IMR-90 (cell line): ENCODE data around the gene GPR62. TPM values are rescaled to one million over a fixed set of nuclear protein-coding genes. Genes with fewer than 3 reads are reported as not detected.
A peak's percentile ranks its signal among the peaks of the same experiment; 100 is the strongest.

Source experiments
- ATAC-seq: fragments of 200-7000 bp; cut with Tn5 transposase; 2 replicates; pipeline ENCODE4 v1.9.1; 2020; ENCODE audit warnings: low read depth, mild to moderate bottlenecking, moderate library complexity
- BruUV-seq: library from RNA; stranded (reverse); fragments of 400-500 nt; replicated peaks from 2 replicates; lab custom pipeline; 2021; lab: Mats Ljungman, UMichigan
- CTCF ChIA-PET: fragments of 300-600 bp; formaldehyde crosslinking; extraction: SDS; loops from one replicate; lab custom pipeline; 2021; ENCODE audit warnings: antibody characterized with exemption; lab: Yijun Ruan, JAX
- POLR2A ChIA-PET: fragments of 300-600 bp; sonication (Branson Sonifier 250); formaldehyde crosslinking; loops from one replicate; lab custom pipeline; 2022; ENCODE audit warnings: antibody characterized with exemption; ENCODE audit not compliant: unreplicated experiment; lab: Charles Lee
- DNase-seq: peaks from one replicate; pipeline ENCODE4 v3.0.0; 2013
- H2AFZ ChIP-seq: replicated peaks from 2 replicates; pipeline ENCODE3; 2013; ENCODE audit warnings: low read length, mild to moderate bottlenecking; ENCODE audit not compliant: poor library complexity
- H2AK5ac ChIP-seq: 2 replicates; pipeline ENCODE4 v1.6.1; 2013; ENCODE audit warnings: low read depth, low read length, inconsistent platforms
- H2AK9ac ChIP-seq: replicated peaks from 2 replicates; pipeline ENCODE3; 2013; ENCODE audit warnings: mild to moderate bottlenecking, low read depth, low read length, moderate library complexity; ENCODE audit not compliant: poor library complexity
- H2BK120ac ChIP-seq: 2 replicates; pipeline ENCODE4 v1.6.1; 2013; ENCODE audit warnings: low read depth, low read length, inconsistent platforms
- H2BK15ac ChIP-seq: 3 replicates; pipeline ENCODE4 v1.6.1; 2013; ENCODE audit warnings: low read depth, low read length, inconsistent platforms
- H2BK20ac ChIP-seq: 2 replicates; pipeline ENCODE4 v1.6.1; 2013; ENCODE audit warnings: low read depth, mild to moderate bottlenecking, inconsistent platforms, low read length, moderate library complexity
- H2BK5ac ChIP-seq: 2 replicates; pipeline ENCODE4 v1.6.1; 2013; ENCODE audit warnings: mild to moderate bottlenecking, low read depth, low read length, inconsistent platforms; ENCODE audit not compliant: poor library complexity, severe bottlenecking
- H3K14ac ChIP-seq: replicated peaks from 2 replicates; pipeline ENCODE4 v1.6.1; 2013; ENCODE audit warnings: low read depth, low read length, inconsistent platforms
- H3K18ac ChIP-seq: 2 replicates; pipeline ENCODE4 v1.6.1; 2013; ENCODE audit warnings: low read depth, low read length, control low read depth
- H3K23ac ChIP-seq: 2 replicates; pipeline ENCODE4 v1.6.1; 2013; ENCODE audit warnings: low read depth, low read length, inconsistent platforms
- H3K27ac ChIP-seq: 2 replicates; pipeline ENCODE4 v1.5.1; 2013; ENCODE audit warnings: mild to moderate bottlenecking, control low read depth, low read length; ENCODE audit not compliant: insufficient read depth
- H3K27me3 ChIP-seq: 2 replicates; pipeline ENCODE4 v1.6.1; 2013; ENCODE audit warnings: low read length; ENCODE audit not compliant: control insufficient read depth, insufficient read depth
- H3K36me3 ChIP-seq: 2 replicates; pipeline ENCODE4 v1.6.1; 2013; ENCODE audit warnings: low read length, mixed read lengths; ENCODE audit not compliant: control insufficient read depth, insufficient read depth
- H3K4ac ChIP-seq: 2 replicates; pipeline ENCODE4 v1.6.1; 2013; ENCODE audit warnings: low read depth, low read length, inconsistent platforms
- H3K4me1 ChIP-seq: 2 replicates; pipeline ENCODE4 v1.6.1; 2013; ENCODE audit warnings: low read length, mixed read lengths; ENCODE audit not compliant: control insufficient read depth, insufficient read depth
- H3K4me2 ChIP-seq: 2 replicates; pipeline ENCODE4 v1.6.1; 2013; ENCODE audit warnings: low read depth, mild to moderate bottlenecking, control low read depth, low read length, moderate library complexity
- H3K4me3 ChIP-seq: 2 replicates; pipeline ENCODE4 v1.5.1; 2013; ENCODE audit warnings: low read depth, mild to moderate bottlenecking, control low read depth, low read length, moderate library complexity; ENCODE audit not compliant: insufficient read depth
- H3K56ac ChIP-seq: 2 replicates; pipeline ENCODE4 v1.6.1; 2013; ENCODE audit warnings: low read length, inconsistent platforms; ENCODE audit not compliant: insufficient read depth; ENCODE audit errors: extremely low read depth
- H3K79me1 ChIP-seq, 2 experiments: 2 replicates each; pipeline ENCODE4 v1.6.1; 2013; ENCODE audit warnings: low read length in 2 of 2, inconsistent platforms in 1 of 2, low read depth in 1 of 2
- H3K9ac ChIP-seq: 2 replicates; pipeline ENCODE4 v1.6.1; 2013; ENCODE audit warnings: low read depth, low read length, control low read depth
- H3K9me1 ChIP-seq: 2 replicates; pipeline ENCODE4 v1.6.1; 2013; ENCODE audit warnings: low read length, inconsistent platforms; ENCODE audit not compliant: insufficient read depth
- H3K9me3 ChIP-seq: 2 replicates; pipeline ENCODE4 v1.6.1; 2013; ENCODE audit warnings: low read length; ENCODE audit not compliant: control insufficient read depth, insufficient read depth
- H4K20me1 ChIP-seq: 2 replicates; pipeline ENCODE4 v1.6.1; 2013; ENCODE audit warnings: low read length, inconsistent platforms; ENCODE audit not compliant: insufficient read depth
- H4K5ac ChIP-seq: 2 replicates; pipeline ENCODE4 v1.6.1; 2013; ENCODE audit warnings: mild to moderate bottlenecking, low read depth, low read length, control low read depth
- H4K8ac ChIP-seq, 2 experiments: 2 replicates each; pipeline ENCODE4 v1.6.1; 2013; ENCODE audit warnings: low read depth in 2 of 2, low read length in 2 of 2, control low read depth in 1 of 2, inconsistent platforms in 1 of 2
- H4K91ac ChIP-seq: 2 replicates; pipeline ENCODE4 v1.6.1; 2013; ENCODE audit warnings: low read depth, low read length, inconsistent platforms; ENCODE audit not compliant: insufficient read depth
- BHLHE40 ChIP-seq: fragments of 150-350 bp; IDR thresholded peaks from 2 replicates; pipeline ENCODE4 v1.6.1; 2016; ENCODE audit warnings: mild to moderate bottlenecking, low read depth, low read length
- CEBPB ChIP-seq: IDR thresholded peaks from 2 replicates; pipeline ENCODE4 v1.6.1; 2012; ENCODE audit warnings: low read depth, low read length, improper control_type of control experiment
- CTCF ChIP-seq: conservative IDR thresholded peaks from 2 replicates; pipeline ENCODE4 v1.5.1; 2012; ENCODE audit warnings: mild to moderate bottlenecking, low read depth, low read length, improper control_type of control experiment
- MAFK ChIP-seq: IDR thresholded peaks from 2 replicates; pipeline ENCODE4 v1.6.1; 2012; ENCODE audit warnings: low read depth, low read length, improper control_type of control experiment
- NFE2L2 ChIP-seq: fragments of 150-350 bp; IDR thresholded peaks from 2 replicates; pipeline ENCODE4 v1.6.1; 2016; ENCODE audit warnings: low read depth, mild to moderate bottlenecking, low read length
- POLR2A ChIP-seq: IDR thresholded peaks from 2 replicates; pipeline ENCODE4 v1.6.1; 2012; ENCODE audit warnings: mild to moderate bottlenecking, low read depth, low read length
- RCOR1 ChIP-seq: IDR thresholded peaks from 2 replicates; pipeline ENCODE4 v1.6.1; 2012; ENCODE audit warnings: mild to moderate bottlenecking, low read length, improper control_type of control experiment; ENCODE audit not compliant: insufficient replicate concordance
- RFX5 ChIP-seq: IDR thresholded peaks from 2 replicates; pipeline ENCODE4 v1.8.0; 2012; ENCODE audit warnings: low read depth, mild to moderate bottlenecking, low read length, moderate library complexity
- SMC3 ChIP-seq: fragments of 150-350 bp; IDR thresholded peaks from 2 replicates; pipeline ENCODE4 v1.6.1; 2016; ENCODE audit warnings: low read depth, mild to moderate bottlenecking, antibody characterized with exemption, low read length, moderate library complexity
- USF2 ChIP-seq: fragments of 150-350 bp; IDR thresholded peaks from 2 replicates; pipeline ENCODE4 v1.6.1; 2017; ENCODE audit warnings: mild to moderate bottlenecking, antibody characterized with exemption, low read length, low read depth
- WGBS, 2 experiments: methylation state at CpG; one replicate each; pipeline versions ENCODE4 v1.1.5 to v1.1.7; 2013; ENCODE audit warnings: missing lambda C conversion rate in 2 of 2; ENCODE audit not compliant: insufficient read length in 1 of 2; ENCODE audit errors: extremely low coverage in 2 of 2; 5-methylcytosine and 5-hydroxymethylcytosine counted together
- dilution Hi-C: fragments of 300-500 bp; cut with HindIII; formaldehyde crosslinking; loops from one replicate; pipeline ENCODE4 v1.14.3; 2018; ENCODE audit warnings: low sequenced_read_pairs; ENCODE audit not compliant: unreplicated experiment
- in situ Hi-C: fragments of 300-500 bp; cut with MboI; formaldehyde crosslinking; loops from 3 replicates; pipeline ENCODE4 v1.14.3; 2019; ENCODE audit warnings: low sequenced_read_pairs, inconsistent platforms, mixed read lengths
- intact Hi-C: fragments of 100-400 bp; cut with micrococcal nuclease; formaldehyde crosslinking; loops from 2 replicates; pipeline ENCODE4 v1.10.0; 2022
- polyA plus RNA-seq, 3 experiments: library from polyadenylated mRNA; depleted of rRNA; stranded (reverse); fragments of >200 nt; gene quantifications; 2 replicates each; pipeline ENCODE4 v1.2.3, GENCODE V29; 2012; ENCODE audit warnings: low replicate concordance in 1 of 3
- total RNA-seq: library from RNA; depleted of rRNA; stranded (reverse); fragments of >200 nt; gene quantifications from 2 replicates; pipeline ENCODE4 v1.2.3, GENCODE V29; 2012

The GPR62 gene
- total and polyA plus RNA-seq, 2 of the 4 experiments (the other 2 are of a cell fraction), result under 0.01 TPM; not detected in 1

- peak overlapping the region; percentile 69 for H4K5ac ChIP-seq
- H3K36me3 ChIP-seq, result peaks cover 17% of the 10 kb centered on the region; the same call in 1 of the 2 replicates
- H2BK5ac ChIP-seq, result no peak overlapping the region
- no peak for ATAC-seq
- no peak overlapping the region for H3K18ac ChIP-seq
- H2AK5ac ChIP-seq, result peak overlapping the region; percentile 47; the same call in 1 of the 2 replicates
- no peaks in the 10 kb centered on the region for H3K27me3 ChIP-seq
- intact Hi-C loops (no loop called here), dilution Hi-C loops (no loop called here), in situ Hi-C loops (loop anchor here (25.0 kb wide), 1 partner anchor 1617 kb away; the partner anchor contains the start of genes RASSF1, TUSC2 and ZMYND10)
- peaks cover 9% of the 10 kb centered on the region for H3K4me1 ChIP-seq
- DNase-seq, result no peak
- H3K9me3 ChIP-seq, result no peaks in the 10 kb centered on the region
- no peak overlapping the region for H3K4me3 ChIP-seq
- H3K4ac ChIP-seq, result peak overlapping the region; percentile 30
- no peak overlapping the region for H3K23ac ChIP-seq
- no peak overlapping the region for H3K4me2 ChIP-seq
- H3K79me1 ChIP-seq, result no peaks in the 10 kb centered on the region
- H3K14ac ChIP-seq, result no peak overlapping the region
- no peak overlapping the region for H3K9ac ChIP-seq
- CTCF ChIA-PET, result interaction anchor here (0.9 kb wide), 1 partner anchor 20 kb away, joined by 4 read pairs; the partner anchor contains the start of gene ABHD14B
- no peak overlapping the region for H2AFZ ChIP-seq
- TF ChIP-seq POLR2A (no peak), RFX5 (no peak), BHLHE40 (no peak), SMC3 (no peak), CEBPB (no peak), USF2 (no peak), MAFK (no peak), RCOR1 (no peak), NFE2L2 (no peak), CTCF (no peak)
- POLR2A ChIA-PET, result interaction anchor here (1.0 kb wide), 1 partner anchor 13 kb away, joined by 3 read pairs; the partner anchor contains the start of gene RRP9
- 80% methylated on average over 3 of the region's 6 CpGs; no CpG with 5 or more reads in 1 of the 2 experiments for WGBS, 2 experiments
- no peak overlapping the region for H2AK9ac ChIP-seq
- 0 out of 2 replicates have a peak overlapping the region, but pooled peaks have one; percentile 43 for H2BK20ac ChIP-seq
- no peak overlapping the region for H3K27ac ChIP-seq
- H4K20me1 ChIP-seq, result peaks cover 3% of the 10 kb centered on the region; the same call in 1 of the 2 replicates
- peaks cover 6% of the 10 kb centered on the region; the same call in 1 of the 2 replicates for H3K9me1 ChIP-seq
- no TSS peak for BruUV-seq
- peak overlapping the region; percentile 25; the same call in 1 of the 2 replicates for H2BK120ac ChIP-seq
- H4K91ac ChIP-seq, result no peak overlapping the region
- no peak overlapping the region for H2BK15ac ChIP-seq
- no peak overlapping the region for H3K56ac ChIP-seq
- H4K8ac ChIP-seq, result peak overlapping the region; percentile 36 to 41; a peak in 1 of 4 replicates
Measured at GRCh38 chr3:51954105-51954504, 1.1 kb upstream of the GPR62 start.
